ENCODE results near the gene ATP2B3. TPM values are rescaled to one million over a fixed set of nuclear protein-coding genes. Genes with fewer than 3 reads are reported as not detected.

ATP2B3 gene
- total RNA-seq, 2 donors from 2014 or later: not detected

- intact Hi-C loops (cut with DNase I): no loop called here
- no peak for DNase-seq
- H3K27me3 ChIP-seq: no peaks in the 10 kb centered on the region
- no peaks in the 10 kb centered on the region for H3K9me3 ChIP-seq
- 80 to 87% methylated on average over 3 of the region's 7 CpGs for WGBS, 2 donors
- H3K27ac ChIP-seq: no peak overlapping the region
- ATAC-seq: no peak
- no peak overlapping the region for H3K4me3 ChIP-seq
- no peaks in the 10 kb centered on the region for H3K4me1 ChIP-seq
- no peaks in the 10 kb centered on the region for H3K36me3 ChIP-seq (replicated peaks in 1 of 2; ENCODE audit: insufficient read depth in 1 of 2, low read depth in 2 of 2)
- TF ChIP-seq CTCF (IDR thresholded peaks at IDR 0.05): no peak
- TF ChIP-seq POLR2A (IDR thresholded peaks at IDR 0.05): no peak
These were observed 19.0 kb upstream of the ATP2B3 start for GRCh38 chrX:153498453-153498852.

GRCh38 chrX:153499341-153499740 lies 18.1 kb upstream of the ATP2B3 start:
- no peak overlapping the region for H3K4me3 ChIP-seq
- ATAC-seq (no peak), DNase-seq (no peak)
- 68% methylated on average over 10 of the region's 15 CpGs; no CpG with 5 or more reads in 1 of the 2 donors for WGBS, 2 donors
- H3K27me3 ChIP-seq: no peaks in the 10 kb centered on the region
- TF ChIP-seq POLR2A (IDR thresholded peaks at IDR 0.05) (no peak), CTCF (IDR thresholded peaks at IDR 0.05) (no peak)
- no peaks in the 10 kb centered on the region for H3K9me3 ChIP-seq
- H3K4me1 ChIP-seq: no peaks in the 10 kb centered on the region
- H3K36me3 ChIP-seq (replicated peaks in 1 of 2; ENCODE audit: insufficient read depth in 1 of 2, low read depth in 2 of 2): no peaks in the 10 kb centered on the region
- no peak overlapping the region for H3K27ac ChIP-seq
- intact Hi-C loops (cut with DNase I): no loop called here

- H3K27me3 ChIP-seq: no peaks in the 10 kb centered on the region
- no peak overlapping the region for H3K27ac ChIP-seq
- no peaks in the 10 kb centered on the region for H3K36me3 ChIP-seq (replicated peaks in 1 of 2; ENCODE audit: insufficient read depth in 1 of 2, low read depth in 2 of 2)
- no peaks in the 10 kb centered on the region for H3K4me1 ChIP-seq
- DNase-seq: no peak
- no peak overlapping the region for H3K4me3 ChIP-seq
- H3K9me3 ChIP-seq: no peaks in the 10 kb centered on the region
- WGBS, 2 donors: 47 to 66% methylated on average over 6 to 7 of the region's 17 CpGs
- no peak for TF ChIP-seq CTCF (IDR thresholded peaks at IDR 0.05)
- TF ChIP-seq POLR2A (IDR thresholded peaks at IDR 0.05): no peak
- ATAC-seq: no peak
- intact Hi-C loops (cut with DNase I): loop anchor here (10.0 kb wide), 1 partner anchor 465 kb away; no protein-coding TSS in a partner anchor
These were observed 17.6 kb upstream of the ATP2B3 start for GRCh38 chrX:153499876-153500275.

GRCh38 chrX:153500676-153501280 lies 16.7 kb upstream of the ATP2B3 start:
- whole genome bisulfite sequencing, 2 donors: 70 to 84% methylated on average over 9 of the region's 9 CpGs

More at GRCh38 chrX:153500676-153501280, 16.7 kb upstream of the ATP2B3 start:
- ATAC-seq (no peak), DNase-seq (no peak)
- no peaks in the 10 kb centered on the region for H3K27me3 ChIP-seq
- H3K4me1 ChIP-seq: no peaks in the 10 kb centered on the region
- no peaks in the 10 kb centered on the region for H3K9me3 ChIP-seq
- no peak for TF ChIP-seq POLR2A (IDR thresholded peaks at IDR 0.05)
- no peak for TF ChIP-seq CTCF (IDR thresholded peaks at IDR 0.05)
- intact Hi-C loops (cut with DNase I): loop anchor here (10.0 kb wide), 1 partner anchor 466 kb away; no protein-coding TSS in a partner anchor
- H3K27ac ChIP-seq: no peak overlapping the region
- no peak overlapping the region for H3K4me3 ChIP-seq
- no peaks in the 10 kb centered on the region for H3K36me3 ChIP-seq (replicated peaks in 1 of 2; ENCODE audit: insufficient read depth in 1 of 2, low read depth in 2 of 2)
